ENCODE measurements around the gene LCMT1.
"Not testable (repeated sequence)": the region's sequence is repeated elsewhere in the genome, so short reads cannot be mapped to it uniquely, and the experiment has no call there.

DNA sequence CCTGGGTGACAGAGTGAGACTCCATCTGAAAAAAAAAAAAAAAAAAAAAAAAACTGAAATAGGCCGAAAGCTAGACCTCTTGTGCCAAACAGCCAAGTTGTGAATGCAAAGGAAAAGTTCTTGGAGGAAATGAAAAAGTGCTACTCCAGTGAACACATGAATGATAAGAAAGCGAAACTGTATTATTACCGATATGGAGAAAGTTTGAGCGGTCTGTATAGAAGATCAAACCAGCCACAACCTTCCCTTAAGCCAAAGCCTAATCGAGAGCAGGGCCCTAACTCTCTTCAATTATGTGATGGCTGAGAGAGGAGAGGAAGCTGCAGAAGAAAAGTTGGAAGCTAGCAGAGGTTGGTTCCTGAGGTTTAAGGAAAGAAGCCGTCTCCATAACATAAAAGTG, 69.7 kb downstream of the LCMT1 start:
- TF ChIP-seq, protein P1, sequence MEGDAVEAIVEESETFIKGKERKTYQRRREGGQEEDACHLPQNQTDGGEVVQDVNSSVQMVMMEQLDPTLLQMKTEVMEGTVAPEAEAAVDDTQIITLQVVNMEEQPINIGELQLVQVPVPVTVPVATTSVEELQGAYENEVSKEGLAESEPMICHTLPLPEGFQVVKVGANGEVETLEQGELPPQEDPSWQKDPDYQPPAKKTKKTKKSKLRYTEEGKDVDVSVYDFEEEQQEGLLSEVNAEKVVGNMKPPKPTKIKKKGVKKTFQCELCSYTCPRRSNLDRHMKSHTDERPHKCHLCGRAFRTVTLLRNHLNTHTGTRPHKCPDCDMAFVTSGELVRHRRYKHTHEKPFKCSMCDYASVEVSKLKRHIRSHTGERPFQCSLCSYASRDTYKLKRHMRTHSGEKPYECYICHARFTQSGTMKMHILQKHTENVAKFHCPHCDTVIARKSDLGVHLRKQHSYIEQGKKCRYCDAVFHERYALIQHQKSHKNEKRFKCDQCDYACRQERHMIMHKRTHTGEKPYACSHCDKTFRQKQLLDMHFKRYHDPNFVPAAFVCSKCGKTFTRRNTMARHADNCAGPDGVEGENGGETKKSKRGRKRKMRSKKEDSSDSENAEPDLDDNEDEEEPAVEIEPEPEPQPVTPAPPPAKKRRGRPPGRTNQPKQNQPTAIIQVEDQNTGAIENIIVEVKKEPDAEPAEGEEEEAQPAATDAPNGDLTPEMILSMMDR (IDR thresholded peaks at IDR 0.05), result not testable (repeated sequence)
- not testable (repeated sequence) for TF ChIP-seq POLR2A (IDR thresholded peaks at IDR 0.05)

Data from testis (tissue), 2 donors.